SU-DHL-6 (cell line): Measurements from ENCODE around the gene CNTN5.

Source experiments
- H2AFZ ChIP-seq: fragments of 200-600 bp; sonication (generic); 2 replicates; pipeline ENCODE4 v1.6.1; 2014; ENCODE audit warnings: low read depth, mild to moderate bottlenecking, moderate library complexity, mixed read lengths, antibody characterized with exemption, low read length; ENCODE audit not compliant: severe bottlenecking
- H3F3A ChIP-seq: fragments of 200-600 bp; shearing (Covaris generic); 2 replicates; pipeline ENCODE4 v1.6.0; 2016; ENCODE audit warnings: antibody characterized with exemption, mild to moderate bottlenecking; ENCODE audit not compliant: insufficient read depth
- H3K27ac ChIP-seq: fragments of 200-600 bp; sonication (generic); 2 replicates; pipeline ENCODE4 v1.5.1; 2016; ENCODE audit warnings: low read depth, mild to moderate bottlenecking, low read length, moderate library complexity, mixed read lengths
- H3K27me3 ChIP-seq: fragments of 200-600 bp; sonication (generic), shearing (Covaris generic); 2 replicates; pipeline ENCODE4 v1.6.0; 2014; ENCODE audit warnings: mild to moderate bottlenecking, low read length
- H3K36me3 ChIP-seq: fragments of 200-600 bp; sonication (generic); 2 replicates; pipeline ENCODE4 v1.6.1; 2014; ENCODE audit warnings: mild to moderate bottlenecking, low read length, mixed read lengths
- H3K4me2 ChIP-seq: fragments of 300-600, 200-600 bp; shearing (Covaris generic), sonication (generic); 2 replicates; pipeline ENCODE4 v1.6.0; 2014; ENCODE audit warnings: low read length, low read depth, mild to moderate bottlenecking; ENCODE audit not compliant: poor library complexity, severe bottlenecking
- H3K4me3 ChIP-seq: fragments of 200-600 bp; sonication (generic); 2 replicates; pipeline ENCODE4 v1.5.1; 2014; ENCODE audit warnings: antibody characterized with exemption, low read length, mild to moderate bottlenecking, mixed read lengths; ENCODE audit not compliant: insufficient read depth, poor library complexity, severe bottlenecking
- H3K79me2 ChIP-seq: fragments of 200-600 bp; sonication (generic); 2 replicates; pipeline ENCODE4 v1.6.1; 2014; ENCODE audit warnings: mild to moderate bottlenecking, low read length, moderate library complexity; ENCODE audit not compliant: insufficient read depth
- H3K9ac ChIP-seq: fragments of 200-600 bp; sonication (generic); 2 replicates; pipeline ENCODE4 v1.7.0; 2014; ENCODE audit warnings: mild to moderate bottlenecking, low read length
- H3K9me2 ChIP-seq: fragments of 200-600 bp; sonication (generic); replicated peaks from 2 replicates; pipeline ENCODE4 v1.6.1; 2014; ENCODE audit warnings: low read length; ENCODE audit not compliant: insufficient read depth
- H3K9me3 ChIP-seq: fragments of 200-600 bp; sonication (generic); 2 replicates; pipeline ENCODE4 v1.6.1; 2014; ENCODE audit warnings: low read length, mixed read lengths; ENCODE audit not compliant: insufficient read depth
- H4K20me1 ChIP-seq: fragments of 200-600 bp; sonication (generic); 2 replicates; pipeline ENCODE4 v1.6.1; 2014; ENCODE audit warnings: low read depth, mild to moderate bottlenecking, antibody characterized with exemption, low read length, moderate library complexity, mixed read lengths
- CTCF ChIP-seq: fragments of 200-600 bp; sonication (generic); IDR thresholded peaks from one replicate; pipeline ENCODE4 v1.5.1; 2017; ENCODE audit warnings: antibody characterized with exemption, mild to moderate bottlenecking, low read length, moderate library complexity; ENCODE audit not compliant: insufficient read depth, poor library complexity, severe bottlenecking
- EZH2phosphoT487 ChIP-seq: fragments of 200-600 bp; sonication (generic), shearing (Covaris generic); conservative IDR thresholded peaks from 2 replicates; pipeline ENCODE4 v1.6.1; 2018; ENCODE audit warnings: mild to moderate bottlenecking, antibody characterized with exemption, low read length, moderate library complexity, mixed read lengths

The CNTN5 gene

GRCh38 chr11:99170591-99170990, 149.8 kb downstream of the CNTN5 start:
- Histone ChIP-seq H3K9me3 (no peaks in the 10 kb centered on the region), H3K4me3 (no peak overlapping the region), H3K36me3 (no peaks in the 10 kb centered on the region), H3K9ac (no peak overlapping the region), H3K79me2 (no peaks in the 10 kb centered on the region), H4K20me1 (no peaks in the 10 kb centered on the region), H2AFZ (no peak overlapping the region), H3F3A (no peaks in the 10 kb centered on the region), H3K9me2 (no peaks in the 10 kb centered on the region), H3K27ac (no peak overlapping the region), H3K4me2 (no peak overlapping the region), H3K27me3 (no peaks in the 10 kb centered on the region)
- TF ChIP-seq EZH2phosphoT487 (no peak), CTCF (no peak)

DNA sequence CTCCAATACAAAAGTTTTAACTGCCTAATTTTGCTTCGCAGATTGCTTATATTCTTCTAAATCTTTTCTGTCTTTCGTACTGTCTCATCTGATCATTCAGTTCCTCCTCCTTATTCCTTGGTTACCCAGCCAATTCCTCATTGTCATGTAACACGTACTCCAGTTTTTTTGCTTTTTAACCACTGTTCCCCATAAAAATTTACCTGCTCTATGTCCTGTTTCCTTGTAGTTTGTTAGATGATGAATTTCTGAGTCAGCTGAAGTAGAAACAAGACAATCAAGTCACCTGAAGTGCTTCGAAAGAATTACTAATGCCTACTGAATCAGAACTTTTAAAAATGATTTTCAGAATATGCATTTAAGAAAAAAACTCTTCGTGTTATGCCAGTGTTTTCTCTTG, 150.6 kb downstream of the CNTN5 start:
- no peaks in the 10 kb centered on the region for H3F3A ChIP-seq
- H3K9me3 ChIP-seq, result no peaks in the 10 kb centered on the region
- H3K27me3 ChIP-seq, result no peaks in the 10 kb centered on the region
- H2AFZ ChIP-seq, result no peak overlapping the region
- no peak overlapping the region for H3K4me2 ChIP-seq
- no peaks in the 10 kb centered on the region for H3K36me3 ChIP-seq
- no peaks in the 10 kb centered on the region for H3K79me2 ChIP-seq
- H3K27ac ChIP-seq, result no peak overlapping the region
- no peaks in the 10 kb centered on the region for H3K9me2 ChIP-seq
- H3K4me3 ChIP-seq, result no peak overlapping the region
- no peak for TF ChIP-seq EZH2phosphoT487
- TF ChIP-seq CTCF, result no peak
- no peaks in the 10 kb centered on the region for H4K20me1 ChIP-seq
- H3K9ac ChIP-seq, result no peak overlapping the region

GRCh38 chr11:99176430-99176829, 155.7 kb downstream of the CNTN5 start:
- TF ChIP-seq EZH2phosphoT487, result no peak
- Histone ChIP-seq H3K9me3 (no peaks in the 10 kb centered on the region), H3K4me2 (no peak overlapping the region), H3K27me3 (no peaks in the 10 kb centered on the region), H4K20me1 (no peaks in the 10 kb centered on the region), H3K79me2 (no peaks in the 10 kb centered on the region), H3K9ac (no peak overlapping the region), H3F3A (no peaks in the 10 kb centered on the region), H3K27ac (no peak overlapping the region), H3K36me3 (no peaks in the 10 kb centered on the region), H2AFZ (no peak overlapping the region), H3K9me2 (no peaks in the 10 kb centered on the region), H3K4me3 (no peak overlapping the region)

DNA sequence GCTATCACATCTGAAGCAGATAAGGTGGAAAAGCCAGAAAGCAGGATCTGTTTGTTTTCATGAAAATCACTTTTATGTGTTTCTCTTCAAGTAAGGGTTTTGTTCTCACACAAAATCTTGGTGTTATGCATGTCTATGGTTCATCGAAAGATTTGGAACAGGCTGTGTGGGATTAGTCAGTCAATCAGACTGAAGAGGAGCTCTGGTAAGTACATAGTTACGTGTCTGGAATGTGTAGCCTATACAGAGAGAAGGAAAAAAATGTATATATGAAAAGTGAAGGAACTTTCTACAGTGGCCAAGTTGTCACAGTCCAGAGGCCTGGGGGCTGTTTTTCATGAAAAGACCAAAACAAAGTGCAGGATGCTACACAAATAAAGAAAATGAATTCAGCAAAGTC, 156.7 kb downstream of the CNTN5 start:
- no peaks in the 10 kb centered on the region for H3K27me3 ChIP-seq
- H3K9ac ChIP-seq, result no peak overlapping the region
- H3K4me2 ChIP-seq, result no peak overlapping the region
- H3K9me2 ChIP-seq, result no peaks in the 10 kb centered on the region
- no peaks in the 10 kb centered on the region for H3F3A ChIP-seq
- no peak overlapping the region for H3K27ac ChIP-seq
- no peak for TF ChIP-seq CTCF
- no peak for TF ChIP-seq EZH2phosphoT487
- H3K36me3 ChIP-seq, result no peaks in the 10 kb centered on the region
- H3K4me3 ChIP-seq, result no peak overlapping the region
- no peaks in the 10 kb centered on the region for H4K20me1 ChIP-seq
- H3K79me2 ChIP-seq, result no peaks in the 10 kb centered on the region
- H3K9me3 ChIP-seq, result no peaks in the 10 kb centered on the region
- H2AFZ ChIP-seq, result no peak overlapping the region
